GM19438 (cell line): ENCODE data around the gene MRPS17.

ENCODE experiments used
- ATAC-seq: cut with Tn5 transposase; IDR thresholded peaks from one replicate; pipeline ENCODE4 v1.9.1; 2021; ENCODE audit warnings: low read depth; ENCODE audit not compliant: unreplicated experiment

Gene MRPS17

GRCh38 chr7:55970561-55970960 lies 18.9 kb downstream of the MRPS17 start:
- no peak for ATAC-seq

- ATAC-seq, result no peak
These were observed 19.3 kb downstream of the MRPS17 start for GRCh38 chr7:55970978-55971377.

- no peak for ATAC-seq
These were observed 22.1 kb downstream of the MRPS17 start for GRCh38 chr7:55973747-55974250.

- ATAC-seq, result no peak
These were observed 24.4 kb downstream of the MRPS17 start for GRCh38 chr7:55975988-55976633.

DNA sequence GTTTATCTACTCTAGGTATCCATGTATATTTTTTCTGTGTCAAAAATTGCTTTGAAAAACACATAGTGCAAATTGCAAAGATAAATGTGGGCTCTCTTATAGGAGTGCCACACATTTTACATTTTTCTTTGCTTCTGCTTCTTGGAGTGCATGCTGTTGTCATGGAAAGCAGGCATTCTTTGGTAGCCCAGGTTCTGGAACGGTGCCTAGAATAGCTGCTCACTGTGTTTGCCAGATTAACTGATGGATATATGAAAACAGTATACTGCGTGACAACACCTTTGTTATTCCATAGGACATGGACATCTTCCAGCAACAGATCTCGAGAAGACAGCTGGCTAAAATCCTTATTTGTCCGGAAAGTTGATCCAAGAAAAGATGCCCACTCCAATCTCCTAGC lies 26.2 kb downstream of the MRPS17 start:
- no peak for ATAC-seq

DNA sequence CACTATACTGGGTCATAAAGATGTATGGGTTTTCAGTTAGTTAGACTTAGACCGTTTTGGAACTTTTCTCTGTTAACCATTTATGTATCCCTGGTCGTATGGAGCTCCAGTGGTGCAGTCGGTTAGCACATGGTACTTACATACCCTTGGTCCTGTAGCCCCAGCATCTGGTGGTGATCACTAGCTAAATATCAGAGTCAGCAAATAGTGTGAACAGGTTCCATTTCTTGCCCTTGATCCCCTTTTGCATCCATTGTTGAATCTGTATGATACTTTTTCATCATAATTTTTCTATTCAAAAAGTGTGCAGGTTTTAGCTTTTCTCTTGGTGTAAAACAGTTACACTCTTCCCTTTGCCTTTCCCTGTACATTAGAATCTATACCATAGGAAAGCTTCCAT lies 28.6 kb downstream of the MRPS17 start:
- no peak for ATAC-seq

DNA sequence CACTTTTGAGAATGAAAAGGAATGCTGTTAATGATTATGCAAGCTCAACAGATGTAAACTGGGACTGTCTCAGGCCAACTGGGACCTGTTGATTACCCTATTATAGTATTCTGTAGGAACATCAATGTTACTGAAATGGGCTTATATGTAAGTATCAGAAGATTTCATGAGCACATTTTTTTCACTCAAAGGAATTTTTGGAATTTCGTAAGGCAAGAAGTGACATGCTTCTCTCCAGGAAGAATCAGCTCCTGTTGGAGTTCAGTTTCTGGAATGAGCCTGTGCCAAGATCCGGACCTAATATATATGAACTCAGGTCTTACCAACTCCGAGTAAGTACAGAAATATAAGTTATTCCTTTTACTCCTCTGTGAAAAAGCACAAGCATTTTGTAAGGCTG lies 31.9 kb downstream of the MRPS17 start:
- no peak for ATAC-seq

GRCh38 chr7:55992346-55992745 lies 40.7 kb downstream of the MRPS17 start:
- ATAC-seq, result no peak

DNA sequence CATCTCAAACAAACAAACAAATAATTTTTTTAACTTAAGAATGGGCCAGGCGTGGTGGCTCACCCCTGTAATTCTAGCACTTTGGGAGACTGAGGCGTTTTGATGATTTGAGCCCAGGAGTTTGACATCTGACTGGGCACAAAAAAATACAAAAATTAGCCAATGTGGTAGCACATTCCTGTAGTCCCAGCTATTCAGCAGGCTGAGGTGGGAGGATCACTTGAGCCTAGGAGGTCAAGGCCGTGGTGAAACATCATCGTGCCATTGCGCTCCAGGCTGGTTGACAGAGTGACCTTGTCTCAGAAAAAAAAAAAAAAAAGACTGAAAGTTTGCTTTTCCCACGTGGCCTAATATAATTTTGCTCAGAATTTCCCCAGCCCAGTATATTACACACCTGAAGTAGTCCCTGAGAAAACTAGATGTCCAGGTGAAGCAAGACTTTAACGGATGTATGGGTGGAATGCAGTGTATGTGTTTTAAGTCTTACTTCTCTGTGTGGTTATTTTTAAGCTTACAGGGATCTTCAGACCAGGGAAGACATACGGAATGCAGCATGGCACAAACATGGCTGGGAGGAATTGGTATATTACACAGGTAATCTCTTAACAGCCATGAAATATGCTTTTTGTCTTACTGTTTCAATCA lies 45.3 kb downstream of the MRPS17 start:
- ATAC-seq, result no peak

DNA sequence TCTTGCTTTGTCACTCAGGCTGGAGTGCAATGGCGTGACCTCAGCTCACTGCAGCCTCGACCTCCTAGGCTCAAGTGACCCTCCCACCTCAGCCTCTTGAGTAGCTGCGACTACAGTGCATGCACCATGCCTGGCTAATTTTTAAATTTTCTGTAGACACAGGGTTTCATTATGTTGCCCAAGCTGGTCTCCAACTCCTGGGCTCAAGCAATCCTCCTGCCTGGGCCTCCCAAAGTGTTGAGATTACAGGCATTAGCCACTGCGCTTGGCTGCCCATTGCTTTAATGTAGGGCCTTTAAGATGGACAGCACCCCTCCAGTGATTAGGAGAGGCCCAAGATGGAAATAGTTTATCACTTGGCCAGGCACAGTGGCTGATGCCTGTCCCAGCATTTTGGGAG lies 52.1 kb downstream of the MRPS17 start:
- ATAC-seq, result no peak
